ENCODE data around the gene ABLIM2. TPM values are rescaled to one million over a fixed set of nuclear protein-coding genes. Genes with fewer than 3 reads are reported as not detected.

The ABLIM2 gene
- total RNA-seq, 1 experiment from 2014 or later = 1.0 TPM

DNA sequence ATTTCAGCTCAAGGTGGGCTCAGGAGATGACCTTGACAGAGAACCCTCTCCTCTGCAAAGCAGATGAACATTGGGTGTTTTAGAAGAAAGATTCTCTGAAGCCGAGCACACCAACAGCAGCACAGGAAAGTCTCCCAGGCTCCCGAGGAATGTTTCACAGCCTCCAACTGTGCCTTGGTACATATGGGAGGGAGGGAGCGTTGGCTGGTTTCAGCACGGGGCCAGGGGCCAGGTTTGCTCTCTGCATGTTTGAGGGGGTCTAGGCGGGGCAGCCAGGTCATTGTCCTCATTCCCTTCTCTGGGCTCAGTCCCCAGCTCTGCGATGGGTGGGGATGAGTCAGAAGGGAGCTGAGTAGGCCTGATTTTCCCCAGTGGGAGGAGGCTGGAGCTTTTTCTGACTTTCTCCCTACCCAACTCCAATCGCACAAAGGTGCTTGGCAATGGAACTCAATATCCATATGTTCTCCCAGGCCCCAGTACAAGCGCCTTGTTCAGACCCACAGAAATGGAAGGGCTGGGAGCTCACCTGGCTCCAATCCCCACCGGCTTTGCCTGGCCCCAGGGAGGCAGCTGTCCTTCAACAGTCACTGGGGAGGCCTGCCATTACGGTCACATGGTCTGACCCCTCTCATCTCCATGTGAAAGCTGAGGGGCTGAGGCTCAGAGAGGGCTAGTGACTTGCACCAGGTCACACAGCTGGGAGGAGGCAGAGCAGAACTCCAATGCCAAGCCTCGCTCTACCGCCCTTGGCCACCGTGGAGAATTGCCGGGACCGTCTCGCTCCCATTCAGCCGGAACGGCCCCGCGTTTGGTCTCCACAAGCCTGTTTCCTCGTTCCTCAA, 110.6 kb downstream of the ABLIM2 start:
- Histone ChIP-seq H3K14ac (ENCODE audit: insufficient read depth, low read length) (peak overlapping the region; percentile 96), H3K9ac (ENCODE audit: extremely low read depth, insufficient read length, low read length) (no peak overlapping the region), H2BK15ac (ENCODE audit: low read depth, low read length) (no peak overlapping the region), H3K23ac (ENCODE audit: insufficient read length, low read depth, low read length) (no peak overlapping the region), H3K23me2 (ENCODE audit: insufficient read length, low read depth, low read length, poor library complexity, severe bottlenecking) (no peaks in the 10 kb centered on the region), H3K79me2 (ENCODE audit: insufficient read depth, low read length) (no peaks in the 10 kb centered on the region), H3K18ac (ENCODE audit: insufficient read length, low read depth, low read length) (peak overlapping the region; percentile 10), H2BK20ac (ENCODE audit: low read depth, low read length, poor library complexity, severe bottlenecking) (no peak overlapping the region), H3T11ph (ENCODE audit: low read length) (peak overlapping the region; percentile 9), H3K79me1 (ENCODE audit: insufficient read depth, low read depth, low read length, poor library complexity, severe bottlenecking) (no peaks in the 10 kb centered on the region), H2BK12ac (ENCODE audit: insufficient read length, low read depth, low read length) (peak overlapping the region; percentile 84), H3K56ac (ENCODE audit: insufficient read length, low read depth, low read length) (no peak overlapping the region), H4K5ac (ENCODE audit: insufficient read length, low read depth, low read length) (peak overlapping the region; percentile 22), H3K4me2 (ENCODE audit: insufficient read depth, insufficient read length, low read length) (no peak overlapping the region), H2AFZ (ENCODE audit: low read length) (no peak overlapping the region), H2BK5ac (ENCODE audit: insufficient read length, low read length) (no peak overlapping the region), H3K9me3 (ENCODE audit: control insufficient read depth, low read depth, low read length) (no peaks in the 10 kb centered on the region), H2BK120ac (ENCODE audit: low read depth, low read length, poor library complexity, severe bottlenecking) (no peak overlapping the region), H3K27me3 (ENCODE audit: insufficient read depth, low read length) (no peaks in the 10 kb centered on the region), H4K91ac (ENCODE audit: insufficient read length, low read depth, low read length) (peak overlapping the region; percentile 100), H4K20me1 (ENCODE audit: control insufficient read depth, insufficient read depth, insufficient read length) (no peaks in the 10 kb centered on the region), H3K4me1 (ENCODE audit: insufficient read depth, low read length) (peaks cover 17% of the 10 kb centered on the region; the same call in 1 of the 2 replicates), H2AK5ac (ENCODE audit: insufficient read length, low read length) (no peak overlapping the region), H3K4ac (ENCODE audit: low read depth, low read length) (peak overlapping the region; percentile 89; the same call in 1 of the 2 replicates), H3K27ac (ENCODE audit: insufficient read length, low read depth, low read length) (no peak overlapping the region), H4K8ac (replicated peaks; ENCODE audit: insufficient read length, low read depth, low read length) (no peak overlapping the region)
- Mint-ChIP-seq H3K4me3 (no peak overlapping the region), H3K36me3 (ENCODE audit: insufficient read depth in 1 of 3, low read depth in 3 of 3) (no peaks in the 10 kb centered on the region; a peak in 1 of 7 replicates), H3K4me1 (peaks cover 48 to 59% of the 10 kb centered on the region in 2 experiments), H3K9me3 (no peaks in the 10 kb centered on the region), H3K27ac (peak overlapping the region; percentile 46 to 100 (median 53); a peak in 4 of 7 replicates), H3K27me3 (ENCODE audit: low read depth) (peaks cover 3% of the 10 kb centered on the region; the same call in 1 of the 2 replicates)
- TF ChIP-seq, protein P1, sequence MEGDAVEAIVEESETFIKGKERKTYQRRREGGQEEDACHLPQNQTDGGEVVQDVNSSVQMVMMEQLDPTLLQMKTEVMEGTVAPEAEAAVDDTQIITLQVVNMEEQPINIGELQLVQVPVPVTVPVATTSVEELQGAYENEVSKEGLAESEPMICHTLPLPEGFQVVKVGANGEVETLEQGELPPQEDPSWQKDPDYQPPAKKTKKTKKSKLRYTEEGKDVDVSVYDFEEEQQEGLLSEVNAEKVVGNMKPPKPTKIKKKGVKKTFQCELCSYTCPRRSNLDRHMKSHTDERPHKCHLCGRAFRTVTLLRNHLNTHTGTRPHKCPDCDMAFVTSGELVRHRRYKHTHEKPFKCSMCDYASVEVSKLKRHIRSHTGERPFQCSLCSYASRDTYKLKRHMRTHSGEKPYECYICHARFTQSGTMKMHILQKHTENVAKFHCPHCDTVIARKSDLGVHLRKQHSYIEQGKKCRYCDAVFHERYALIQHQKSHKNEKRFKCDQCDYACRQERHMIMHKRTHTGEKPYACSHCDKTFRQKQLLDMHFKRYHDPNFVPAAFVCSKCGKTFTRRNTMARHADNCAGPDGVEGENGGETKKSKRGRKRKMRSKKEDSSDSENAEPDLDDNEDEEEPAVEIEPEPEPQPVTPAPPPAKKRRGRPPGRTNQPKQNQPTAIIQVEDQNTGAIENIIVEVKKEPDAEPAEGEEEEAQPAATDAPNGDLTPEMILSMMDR (conservative IDR thresholded peaks at IDR 0.05) = no peak
- DNase-seq = no peak
- WGBS (ENCODE audit: extremely low coverage, insufficient read length, low lambda C conversion rate) = no CpG with 5 or more reads among the region's 21 CpGs
